ENCODE results near the gene ALG12.

ALG12 gene

DNA sequence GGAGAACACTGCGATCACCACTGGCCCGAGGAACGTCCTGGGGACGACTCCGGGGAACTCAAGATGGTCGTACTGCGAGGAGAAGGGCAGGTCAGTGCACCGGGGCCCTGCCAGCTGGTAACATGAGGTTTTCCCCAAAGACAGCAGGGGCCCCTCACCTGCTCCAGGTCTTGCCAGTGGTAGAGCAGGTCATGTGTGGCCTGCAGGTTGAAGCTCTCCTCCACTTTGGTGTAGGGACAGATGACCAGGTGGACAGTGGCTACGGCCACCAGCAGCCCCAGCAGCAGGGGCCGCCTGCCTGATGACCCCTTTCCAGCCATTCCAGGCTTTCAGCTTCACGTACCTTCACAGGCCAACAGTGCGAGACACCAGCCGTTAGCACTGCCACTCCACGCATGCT is 4.8 kb downstream of the ALG12 start:
- DNase-seq: no peak

DNA sequence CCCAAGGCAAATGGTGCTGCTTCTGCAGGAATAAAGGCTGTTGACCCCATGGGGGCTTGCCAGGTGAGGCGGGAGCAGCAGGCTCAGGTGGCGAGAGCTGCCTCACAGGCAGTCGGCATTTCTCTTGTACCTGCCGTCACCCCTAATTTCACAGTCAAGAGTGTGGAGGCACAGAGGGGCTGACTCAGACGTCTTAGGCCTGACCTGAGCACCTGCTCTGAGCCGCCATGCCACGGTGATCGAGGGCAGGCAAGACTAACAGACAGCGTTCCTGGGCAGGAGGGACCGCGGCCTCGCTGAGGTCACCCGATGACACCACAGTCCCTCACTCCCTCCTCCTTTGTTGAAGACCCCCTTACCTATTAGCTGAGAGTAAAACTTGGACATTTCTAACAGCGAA is 5.2 kb downstream of the ALG12 start:
- DNase-seq: no peak

DNA sequence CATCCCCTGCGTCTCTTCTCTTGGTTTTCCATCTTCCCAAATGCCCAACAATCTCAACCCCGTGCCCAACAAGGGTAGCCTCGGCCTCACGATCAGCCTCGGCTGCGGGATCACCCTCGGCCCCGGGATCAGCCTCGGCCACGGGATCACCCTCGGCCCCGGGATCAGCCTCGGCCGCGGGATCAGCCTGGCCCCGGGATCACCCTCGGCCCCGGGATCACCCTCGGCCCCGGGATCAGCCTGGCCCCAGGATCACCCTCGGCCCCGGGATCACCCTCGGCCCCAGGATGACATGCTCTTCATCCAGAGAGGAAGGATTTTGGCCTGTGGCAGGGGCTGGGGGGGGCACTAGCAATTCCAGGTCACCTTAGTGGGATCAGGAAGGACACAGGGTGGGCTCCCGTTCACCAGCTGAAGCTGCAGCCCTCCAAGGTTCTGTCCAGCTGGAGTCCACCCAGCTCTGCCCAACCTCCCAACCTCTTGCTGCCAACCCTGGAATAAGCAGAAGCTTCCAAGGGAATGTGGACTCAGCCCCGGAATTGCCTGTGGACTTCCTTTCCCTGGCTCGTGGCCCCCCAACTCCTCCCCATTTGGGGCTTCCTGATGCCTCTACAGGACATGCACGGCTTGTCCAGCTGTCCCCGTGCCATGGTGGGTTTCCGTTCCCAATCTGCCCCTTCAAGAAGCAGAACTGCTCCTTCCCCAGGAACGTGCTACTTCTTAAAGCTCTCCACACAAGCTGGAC is 6.2 kb downstream of the ALG12 start:
- DNase-seq: no peak

GRCh38 chr22:49910229-49911155 is 7.7 kb downstream of the ALG12 start:
- no peak for DNase-seq

DNA sequence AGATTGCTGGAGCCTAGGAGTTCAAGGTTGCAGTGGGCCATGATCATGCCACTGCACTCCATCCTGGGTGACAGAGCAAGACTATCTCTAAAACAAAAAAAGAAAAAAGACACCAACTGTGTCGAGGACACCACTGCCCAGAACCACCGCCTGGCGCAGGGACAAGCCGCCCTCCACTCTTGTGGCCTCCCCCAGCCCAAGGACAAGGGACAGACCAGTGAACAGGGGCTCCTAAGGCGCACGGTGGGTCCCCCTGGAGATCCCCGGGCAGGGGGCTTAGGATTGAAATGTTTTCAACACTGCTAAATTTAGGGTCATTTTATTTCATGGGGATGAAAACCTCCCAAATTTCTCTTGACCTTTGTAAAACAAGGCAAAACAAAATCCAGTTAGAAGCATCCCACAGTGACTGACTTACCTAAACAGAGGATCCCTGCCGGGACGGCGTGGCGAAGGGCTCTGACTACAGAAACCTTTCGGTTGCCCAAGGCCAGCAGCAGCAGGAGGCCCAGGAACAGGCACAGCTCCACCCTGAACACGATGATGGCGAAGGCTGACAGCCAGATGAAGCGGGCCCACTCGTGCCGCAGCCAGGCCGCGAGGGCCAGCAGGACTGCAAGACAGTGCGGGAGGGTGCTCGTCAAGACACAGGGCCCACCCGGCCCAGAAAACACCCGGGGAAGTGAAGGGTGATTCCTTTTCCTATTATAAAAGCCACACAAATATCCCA is 8.6 kb downstream of the ALG12 start:
- DNase-seq: no peak

DNA sequence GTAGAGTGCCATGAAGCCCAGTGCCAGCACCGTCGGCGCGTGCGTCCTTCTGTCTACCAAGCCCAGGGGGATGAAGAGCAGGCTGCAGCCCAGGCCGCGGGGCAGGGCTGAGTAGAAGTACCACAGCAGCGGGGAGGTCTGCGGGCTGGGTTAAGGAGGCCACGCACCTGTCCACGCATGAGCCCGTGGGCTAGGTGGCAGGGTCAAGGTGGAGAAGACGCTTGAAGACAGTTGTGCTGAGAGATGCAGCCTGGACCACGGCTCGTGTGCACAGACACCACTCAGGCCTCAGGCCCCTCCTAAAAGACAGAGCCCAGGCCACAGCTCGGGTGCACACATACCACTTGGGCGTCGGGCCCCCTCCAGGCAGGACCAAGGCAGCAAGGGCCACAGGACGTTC is 10.4 kb downstream of the ALG12 start:
- no peak for DNase-seq

GRCh38 chr22:49906799-49907290 is 11.4 kb downstream of the ALG12 start:
- no peak for DNase-seq

DNA sequence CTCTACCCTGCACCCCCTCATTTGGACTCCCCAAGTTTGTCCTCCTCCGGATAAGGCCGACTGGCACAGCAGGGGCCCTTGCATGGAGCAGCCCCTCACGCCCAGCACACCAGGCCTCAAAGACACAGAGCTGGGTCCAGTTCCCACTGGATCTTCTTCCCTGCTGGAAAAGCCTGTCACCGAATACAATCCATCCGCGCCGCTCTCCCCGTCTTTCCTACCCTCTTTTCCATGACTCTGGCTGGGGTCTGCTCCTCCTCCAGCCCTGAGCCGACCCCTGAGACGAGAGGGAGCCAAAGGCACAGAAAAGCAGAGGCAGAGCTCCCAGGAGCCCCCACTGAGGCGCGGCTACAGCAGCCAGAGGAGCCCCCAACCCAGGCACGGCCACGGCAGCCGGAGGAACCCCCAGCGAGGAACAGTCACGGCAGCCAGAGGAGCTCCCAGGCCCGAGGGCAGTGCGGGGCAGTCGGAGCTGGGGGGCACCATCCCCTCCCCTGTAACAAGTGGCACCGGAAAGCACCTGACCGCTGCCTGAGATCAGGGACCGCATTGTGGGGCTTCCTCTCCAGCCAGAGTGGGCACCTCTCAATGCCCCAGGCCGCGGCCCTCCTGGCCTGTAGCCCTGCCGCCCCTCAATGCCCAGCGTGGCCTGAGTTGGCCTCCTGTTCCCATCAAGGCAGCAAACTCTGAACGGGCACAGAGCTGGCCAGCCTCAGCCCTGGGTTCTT is 12.0 kb downstream of the ALG12 start:
- DNase-seq: no peak

DNA sequence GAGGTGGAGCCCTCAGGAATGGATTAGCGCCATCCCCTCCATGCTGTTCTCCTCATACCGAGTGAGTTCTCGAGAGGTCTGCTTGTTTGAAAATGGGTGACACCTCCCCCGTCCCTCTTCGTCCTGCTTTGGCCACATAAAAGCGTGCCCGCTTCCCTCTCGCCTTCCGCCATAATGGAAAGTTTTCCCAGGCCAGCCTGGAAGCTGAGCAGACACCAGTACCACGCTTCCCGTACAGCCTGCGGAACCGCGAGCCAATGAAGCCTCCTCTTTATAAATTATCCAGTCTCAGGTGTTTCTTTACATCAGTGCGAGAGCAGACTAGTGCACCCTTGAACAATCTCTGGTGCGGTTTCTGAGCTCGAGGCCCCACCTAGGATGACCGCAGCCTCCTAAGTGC is 12.8 kb downstream of the ALG12 start:
- DNase-seq: no peak

DNA sequence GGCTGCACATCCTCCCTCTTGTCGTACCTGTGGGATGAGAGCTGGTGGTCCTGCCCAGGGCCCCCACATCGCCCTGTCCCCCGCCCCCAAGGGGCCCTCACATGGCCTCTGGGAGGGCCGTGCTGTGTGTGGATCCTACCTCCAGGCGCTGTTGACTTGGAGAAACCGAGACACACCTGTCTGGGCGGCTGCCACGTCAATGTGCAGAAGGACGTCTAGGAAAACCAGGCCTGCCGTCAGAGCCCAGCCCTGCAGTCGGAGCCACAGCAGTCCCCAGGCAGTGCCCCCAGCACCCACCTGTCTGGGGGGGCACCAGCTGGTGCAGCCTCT is 14.2 kb downstream of the ALG12 start:
- no peak for DNase-seq

DNA sequence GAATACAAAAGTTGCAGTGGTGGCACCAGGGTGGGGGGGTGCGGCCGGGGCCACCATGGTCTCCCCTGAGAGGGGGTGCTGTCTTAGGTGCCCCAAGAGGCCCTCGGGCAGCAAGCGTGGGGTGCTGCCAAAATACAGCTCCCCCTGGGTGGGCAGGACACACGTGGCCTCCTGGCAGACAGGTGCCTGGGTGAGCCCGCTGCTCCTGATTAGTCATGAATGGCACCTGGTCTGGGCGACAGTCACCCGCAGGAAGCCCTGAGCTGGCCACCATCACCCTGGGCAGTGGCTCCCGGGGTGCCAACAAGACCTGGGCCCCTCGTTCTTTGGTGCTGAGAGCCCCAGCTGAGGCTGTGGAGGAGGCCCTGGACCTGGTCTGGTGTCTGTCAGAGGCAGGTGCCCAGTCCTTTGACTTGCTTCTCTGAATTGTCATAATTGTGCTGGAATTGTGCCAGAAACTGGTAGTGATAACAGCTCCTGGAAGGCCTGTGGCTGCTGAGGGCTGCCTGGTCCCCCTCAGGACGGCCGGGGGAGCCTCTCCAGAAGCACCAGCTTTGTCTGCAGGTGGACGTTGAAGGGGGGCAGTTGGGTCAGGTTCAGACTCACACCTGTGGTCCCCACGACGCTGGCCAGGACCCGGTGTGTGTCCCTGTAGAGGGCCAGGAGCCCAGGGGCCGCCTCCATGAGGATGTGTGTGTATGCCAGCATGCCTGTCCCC is 14.8 kb downstream of the ALG12 start:
- DNase-seq: no peak

GRCh38 chr22:49901457-49901856 is 16.8 kb downstream of the ALG12 start:
- no peak for DNase-seq

DNA sequence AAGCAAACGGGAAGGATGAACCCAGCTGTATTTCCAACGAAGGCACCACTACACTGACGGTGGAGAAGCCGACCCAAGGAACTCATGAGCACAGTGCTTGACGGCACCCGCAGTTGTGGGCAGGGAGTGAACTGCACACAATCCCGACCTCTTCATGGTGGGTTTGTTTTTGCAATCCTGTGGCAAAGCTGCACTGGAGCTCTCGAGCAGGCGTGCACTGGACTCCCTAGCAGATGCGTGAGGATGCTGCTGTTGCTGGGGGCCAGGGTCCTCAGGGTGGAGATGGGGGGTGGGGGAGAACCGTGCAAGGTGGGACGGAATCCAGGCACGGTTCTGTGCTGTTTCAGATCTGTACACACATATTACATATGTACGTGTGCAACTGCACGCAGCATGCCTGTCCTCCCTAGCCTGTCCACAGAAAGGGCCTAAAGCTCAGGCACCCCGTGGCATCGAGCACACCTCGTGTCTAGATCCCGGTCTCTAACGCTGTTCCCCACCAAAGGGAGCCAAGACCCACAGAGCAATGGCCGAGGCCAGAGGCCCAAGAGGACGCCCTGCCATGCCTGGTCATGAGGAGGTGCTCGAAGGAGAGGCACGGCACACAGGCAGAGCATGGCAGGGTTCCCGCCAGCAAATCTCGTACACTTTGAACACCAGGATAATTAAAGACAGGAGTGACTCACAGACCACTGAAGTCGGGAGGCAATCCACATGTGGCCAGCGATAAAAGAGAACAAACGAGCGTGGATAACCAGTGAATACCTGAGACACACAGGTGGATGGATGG is 17.6 kb downstream of the ALG12 start:
- no peak for DNase-seq

GRCh38 chr22:49899530-49899929 is 18.7 kb downstream of the ALG12 start:
- DNase-seq: no peak

GRCh38 chr22:49897015-49897684 is 21.1 kb downstream of the ALG12 start:
- DNase-seq: no peak

DNA sequence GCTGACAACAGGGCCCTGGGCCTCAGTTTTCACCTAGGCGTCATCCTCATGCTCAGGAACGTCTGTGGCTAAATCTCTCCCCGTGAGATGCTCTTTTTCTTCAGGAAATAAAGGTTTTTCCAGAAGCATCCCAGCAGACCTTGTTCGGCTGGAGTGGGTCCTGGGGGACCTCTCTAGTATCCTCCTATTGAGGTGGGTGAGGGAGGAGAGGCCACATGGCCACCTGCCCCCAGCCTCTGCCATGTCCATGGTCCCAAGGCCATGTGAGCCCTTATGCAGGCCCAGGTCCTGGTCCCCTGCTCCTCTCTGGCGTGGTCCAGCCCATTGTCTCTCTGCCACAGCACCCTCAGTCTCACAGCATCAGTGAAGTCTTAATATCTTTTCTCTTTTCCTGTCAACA is 22.0 kb downstream of the ALG12 start:
- no peak for DNase-seq

GRCh38 chr22:49894322-49895054 is 23.8 kb downstream of the ALG12 start:
- no peak for DNase-seq

DNA sequence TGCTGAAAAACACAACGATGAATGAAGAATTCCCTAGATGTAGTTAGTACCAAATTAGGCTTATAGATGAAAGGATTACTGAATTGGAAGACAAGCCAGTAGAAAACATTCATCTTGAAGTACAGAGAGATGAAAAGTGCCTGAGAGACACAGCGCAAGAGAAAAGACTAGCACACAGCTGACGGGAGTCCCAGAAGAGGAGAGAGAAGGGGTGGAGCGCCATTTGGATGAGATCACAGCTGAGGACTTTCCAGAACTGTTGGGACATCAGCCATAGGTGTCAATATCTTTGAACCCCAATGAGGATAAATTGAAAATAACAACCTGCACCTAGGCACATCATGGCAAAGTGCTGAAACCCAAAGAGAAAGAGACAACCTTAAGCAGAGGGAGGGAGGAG is 25.2 kb downstream of the ALG12 start:
- no peak for DNase-seq
